Left renal cortex interstitium (tissue), 4 donors: ENCODE data around the gene ZCCHC7. TPM values are rescaled to one million over a fixed set of nuclear protein-coding genes. Genes with fewer than 3 reads are reported as not detected.
"Not testable (repeated sequence)": the region's sequence is repeated elsewhere in the genome, so short reads cannot be mapped to it uniquely, and the experiment has no call there.

Source experiments
- DNase-seq, 4 donors: peaks; one replicate each; pipeline ENCODE4 v3.0.0-alpha.2; 2013; ENCODE audit warnings: low read depth in 4 of 4, low spot score in 2 of 4, missing footprints in 1 of 4
- polyA plus RNA-seq, 4 donors: library from polyadenylated mRNA; unstranded; fragments of 120-200 nt; gene quantifications; one replicate each; pipeline ENCODE4 v1.2.1, GENCODE V29; 2013; ENCODE audit not compliant: insufficient read length in 4 of 4

Gene ZCCHC7
- polyA plus RNA-seq, 4 donors = 22.1 to 27.9 (median 24.6) TPM

GRCh38 chr9:37386988-37387387, 266.6 kb downstream of the ZCCHC7 start:
- DNase-seq = no peak

GRCh38 chr9:37390759-37391158, 270.4 kb downstream of the ZCCHC7 start:
- no peak for DNase-seq

GRCh38 chr9:37392272-37392671, 271.9 kb downstream of the ZCCHC7 start:
- no peak for DNase-seq

DNA sequence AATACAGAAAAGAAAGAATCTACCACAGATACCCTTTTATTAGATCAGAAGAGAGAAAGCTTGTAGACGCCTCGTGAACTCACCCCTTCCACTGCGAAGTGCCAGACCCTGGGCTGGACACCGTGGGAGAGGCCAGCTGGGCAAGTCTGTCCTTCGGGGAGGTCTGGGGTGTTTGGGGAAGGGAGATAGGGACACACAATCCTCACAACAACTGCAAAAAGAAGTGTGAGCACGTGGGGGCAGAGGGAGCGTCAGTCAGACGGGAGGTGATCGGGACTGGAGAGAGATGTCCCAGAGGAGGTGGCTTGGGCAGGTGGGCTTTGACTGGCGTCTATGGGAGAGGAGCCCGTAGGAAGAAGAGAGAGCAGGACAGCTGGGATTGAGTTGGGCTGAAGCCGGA, 274.9 kb downstream of the ZCCHC7 start:
- no peak for DNase-seq

GRCh38 chr9:37395663-37396062, 275.3 kb downstream of the ZCCHC7 start:
- DNase-seq = no peak

DNA sequence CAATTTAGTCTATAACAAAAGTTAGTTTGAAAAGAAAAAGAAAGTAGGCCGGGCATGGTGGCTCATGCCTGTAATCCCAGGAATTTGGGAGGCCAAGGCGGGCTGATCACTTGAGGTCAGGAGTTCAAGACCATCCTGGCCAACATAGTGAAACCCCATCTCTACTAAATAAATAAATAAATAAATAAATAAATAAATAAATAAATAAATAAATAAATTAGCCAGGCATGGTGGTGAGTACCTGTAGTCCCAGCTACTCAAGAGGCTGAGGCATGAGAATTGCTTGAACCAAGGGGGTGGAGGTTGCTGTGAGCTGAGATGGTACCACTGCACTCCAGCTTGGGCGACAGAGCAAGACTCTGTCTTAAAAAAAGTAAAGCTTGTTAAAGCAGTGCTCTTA, 277.6 kb downstream of the ZCCHC7 start:
- DNase-seq = not testable (repeated sequence)

DNA sequence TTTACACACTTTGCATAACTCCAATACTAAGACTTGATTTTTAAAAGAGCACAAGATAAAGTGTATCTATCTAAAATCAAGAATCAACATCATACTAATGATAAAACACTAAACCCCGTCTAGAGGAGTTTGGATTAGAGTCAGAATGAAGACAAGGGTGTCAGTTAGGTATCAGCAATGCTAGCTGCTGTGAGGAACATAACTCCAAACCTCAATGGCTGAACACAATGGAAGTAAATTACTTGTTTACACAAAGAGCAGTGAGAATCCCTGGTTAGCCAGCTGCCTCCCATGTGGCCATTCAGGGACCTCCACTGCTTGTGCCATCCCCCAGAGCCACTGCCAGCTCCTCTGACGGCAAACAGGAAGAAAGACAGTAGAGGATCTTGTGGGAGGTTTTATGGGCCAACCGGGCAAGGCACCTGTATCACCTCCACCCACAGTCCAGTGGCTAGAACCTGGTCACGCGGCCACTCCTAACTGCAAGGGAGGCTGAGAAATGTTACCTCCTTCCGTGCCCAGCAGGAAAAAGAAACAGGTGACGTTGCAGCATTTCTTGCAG, 278.2 kb downstream of the ZCCHC7 start:
- DNase-seq = no peak

DNA sequence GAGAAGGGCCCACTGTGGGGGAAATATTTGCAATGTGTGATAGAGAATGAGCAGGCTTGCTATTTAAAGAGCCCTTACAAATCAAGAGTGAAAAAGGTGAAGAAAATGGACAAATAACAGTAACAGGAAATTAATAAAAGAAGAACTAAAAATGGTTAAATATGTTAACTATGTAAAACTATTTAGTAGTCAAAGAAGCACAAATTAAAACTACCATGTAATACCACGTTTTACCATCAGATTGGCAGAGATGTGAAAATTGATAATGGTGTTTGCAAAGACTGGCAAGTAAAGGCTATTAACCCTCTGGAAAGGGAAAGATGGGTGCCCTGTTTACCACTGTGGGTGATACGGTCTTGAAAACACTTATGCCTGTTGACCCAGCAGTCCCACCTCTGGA, 279.0 kb downstream of the ZCCHC7 start:
- DNase-seq = no peak

DNA sequence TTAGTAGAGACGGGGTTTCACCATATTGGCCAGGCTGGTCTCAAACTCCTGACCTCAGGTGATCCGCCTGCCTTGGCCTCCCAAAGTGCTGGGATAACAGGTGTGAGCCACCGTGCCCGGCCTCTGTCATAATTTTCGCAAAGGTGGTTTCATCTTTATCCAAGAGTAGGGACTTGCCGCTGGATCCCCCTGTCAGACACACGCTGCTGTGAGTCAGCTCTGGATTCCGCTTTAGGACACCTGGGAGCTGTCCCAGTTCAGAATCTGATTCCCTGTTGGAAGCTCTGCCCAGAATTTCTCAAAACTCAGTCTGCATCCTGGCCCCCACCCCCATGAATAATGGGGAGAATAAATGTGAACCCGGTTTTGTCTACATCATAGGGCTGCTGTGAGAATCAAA, 284.2 kb downstream of the ZCCHC7 start:
- DNase-seq = no peak

DNA sequence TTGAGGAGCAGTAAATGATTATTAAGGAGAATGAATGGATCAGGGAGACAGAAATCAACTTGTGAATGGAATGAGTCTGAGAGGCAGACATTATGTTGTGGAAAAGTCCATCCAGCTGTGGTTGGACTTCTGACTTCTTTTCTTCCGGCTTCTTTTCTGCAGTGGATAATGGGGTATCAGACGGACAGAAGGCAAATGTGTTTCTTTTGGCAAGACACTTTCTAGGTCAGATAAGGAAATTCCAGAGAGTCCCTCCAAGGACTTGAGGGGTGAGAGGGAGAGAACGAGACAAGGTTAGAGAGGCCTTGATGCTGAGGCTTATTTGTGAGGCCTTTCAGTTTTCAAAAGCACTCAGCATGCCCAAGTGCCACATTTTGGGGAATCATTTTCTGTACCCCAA, 285.0 kb downstream of the ZCCHC7 start:
- no peak for DNase-seq

GRCh38 chr9:37405764-37406380, 285.5 kb downstream of the ZCCHC7 start:
- no peak for DNase-seq

GRCh38 chr9:37406603-37407401, 286.4 kb downstream of the ZCCHC7 start:
- no peak for DNase-seq

- no peak for DNase-seq
Observed at GRCh38 chr9:37407468-37407867, 287.1 kb downstream of the ZCCHC7 start.

Other genes with a start within 250 kb of the ZCCHC7 start
- gene PAX5, start 86.3 kb upstream of the ZCCHC7 start, polyA plus RNA-seq = under 1 TPM; 0.16 to 0.28 (median 0.19) TPM